ENCODE data around the gene KCTD16.
A peak's percentile ranks its signal among the peaks of the same experiment; 100 is the strongest.

Gene KCTD16

GRCh38 chr5:144356489-144356888 lies 185.8 kb downstream of the KCTD16 start:
- H3K27ac ChIP-seq (ENCODE audit: low read depth, low read length) = no peak overlapping the region
- H2BK15ac ChIP-seq (replicated peaks; ENCODE audit: low read depth) = no peak overlapping the region
- H4K8ac ChIP-seq (ENCODE audit: low read depth, low read length) = no peak overlapping the region
- no peaks in the 10 kb centered on the region for H3K36me3 ChIP-seq (ENCODE audit: control insufficient read depth, insufficient read depth, low read length)
- no peak overlapping the region for H3K4ac ChIP-seq (ENCODE audit: low read depth, low read length)
- H2BK120ac ChIP-seq (ENCODE audit: low read depth, low read length) = no peak overlapping the region
- WGBS (ENCODE audit: extremely low coverage, insufficient coverage, low lambda C conversion rate) = no CpG with 5 or more reads among the region's 1 CpG
- no peaks in the 10 kb centered on the region for H3K4me1 ChIP-seq (ENCODE audit: control insufficient read depth, low read depth, low read length)
- DNase-seq = peak; percentile 2
- no peak overlapping the region for H2BK5ac ChIP-seq (ENCODE audit: low read length)
- no peak overlapping the region for H3K56ac ChIP-seq (ENCODE audit: low read length)
- no peak overlapping the region for H3K9ac ChIP-seq (ENCODE audit: low read length)
- no peaks in the 10 kb centered on the region for H3K27me3 ChIP-seq (ENCODE audit: insufficient read depth, low read length, poor library complexity)
- H3K4me2 ChIP-seq (ENCODE audit: low read length) = no peak overlapping the region
- H3K79me1 ChIP-seq (ENCODE audit: low read length) = no peaks in the 10 kb centered on the region
- H3K18ac ChIP-seq (ENCODE audit: low read length) = no peak overlapping the region
- no peak overlapping the region for H2AK5ac ChIP-seq (ENCODE audit: low read length)
- H3K4me3 ChIP-seq (ENCODE audit: low read length) = no peak overlapping the region
- no peaks in the 10 kb centered on the region for H3K79me2 ChIP-seq (ENCODE audit: control insufficient read depth, insufficient read depth, low read length)
- H4K5ac ChIP-seq (ENCODE audit: low read length) = no peak overlapping the region
- H3K23ac ChIP-seq (ENCODE audit: low read length) = no peak overlapping the region

- no peaks in the 10 kb centered on the region for H3K79me2 ChIP-seq (ENCODE audit: control insufficient read depth, insufficient read depth, low read length)
- H3K18ac ChIP-seq (ENCODE audit: low read length) = no peak overlapping the region
- no peak overlapping the region for H3K27ac ChIP-seq (ENCODE audit: low read depth, low read length)
- no peak overlapping the region for H3K4ac ChIP-seq (ENCODE audit: low read depth, low read length)
- no peak overlapping the region for H2AK5ac ChIP-seq (ENCODE audit: low read length)
- H3K4me1 ChIP-seq (ENCODE audit: control insufficient read depth, low read depth, low read length) = peaks cover 2% of the 10 kb centered on the region
- no CpG with 5 or more reads among the region's 2 CpGs for WGBS (ENCODE audit: extremely low coverage, insufficient coverage, low lambda C conversion rate)
- H3K23ac ChIP-seq (ENCODE audit: low read length) = no peak overlapping the region
- H3K9ac ChIP-seq (ENCODE audit: low read length) = no peak overlapping the region
- no peak overlapping the region for H2BK5ac ChIP-seq (ENCODE audit: low read length)
- no peak overlapping the region for H2BK15ac ChIP-seq (replicated peaks; ENCODE audit: low read depth)
- H3K4me3 ChIP-seq (ENCODE audit: low read length) = no peak overlapping the region
- DNase-seq = no peak
- no peak overlapping the region for H2BK120ac ChIP-seq (ENCODE audit: low read depth, low read length)
- H4K8ac ChIP-seq (ENCODE audit: low read depth, low read length) = no peak overlapping the region
- no peak overlapping the region for H3K4me2 ChIP-seq (ENCODE audit: low read length)
- no peaks in the 10 kb centered on the region for H3K36me3 ChIP-seq (ENCODE audit: control insufficient read depth, insufficient read depth, low read length)
- no peaks in the 10 kb centered on the region for H3K79me1 ChIP-seq (ENCODE audit: low read length)
- no peak overlapping the region for H3K56ac ChIP-seq (ENCODE audit: low read length)
- H4K5ac ChIP-seq (ENCODE audit: low read length) = no peak overlapping the region
- H3K27me3 ChIP-seq (ENCODE audit: insufficient read depth, low read length, poor library complexity) = no peaks in the 10 kb centered on the region
These were observed 190.7 kb downstream of the KCTD16 start for GRCh38 chr5:144361406-144361805.

GRCh38 chr5:144365885-144366284 lies 195.2 kb downstream of the KCTD16 start:
- Histone ChIP-seq H2BK120ac (ENCODE audit: low read depth, low read length) (no peak overlapping the region), H3K4me3 (ENCODE audit: low read length) (no peak overlapping the region), H3K27me3 (ENCODE audit: insufficient read depth, low read length, poor library complexity) (no peaks in the 10 kb centered on the region), H3K4me1 (ENCODE audit: control insufficient read depth, low read depth, low read length) (peaks cover 2% of the 10 kb centered on the region), H2AK5ac (ENCODE audit: low read length) (no peak overlapping the region), H3K79me1 (ENCODE audit: low read length) (no peaks in the 10 kb centered on the region), H2BK15ac (replicated peaks; ENCODE audit: low read depth) (no peak overlapping the region), H3K27ac (ENCODE audit: low read depth, low read length) (no peak overlapping the region), H3K23ac (ENCODE audit: low read length) (no peak overlapping the region), H3K9ac (ENCODE audit: low read length) (no peak overlapping the region), H2BK5ac (ENCODE audit: low read length) (no peak overlapping the region), H4K5ac (ENCODE audit: low read length) (no peak overlapping the region), H3K56ac (ENCODE audit: low read length) (no peak overlapping the region), H4K8ac (ENCODE audit: low read depth, low read length) (no peak overlapping the region), H3K36me3 (ENCODE audit: control insufficient read depth, insufficient read depth, low read length) (no peaks in the 10 kb centered on the region), H3K4ac (ENCODE audit: low read depth, low read length) (no peak overlapping the region), H3K4me2 (ENCODE audit: low read length) (no peak overlapping the region), H3K79me2 (ENCODE audit: control insufficient read depth, insufficient read depth, low read length) (no peaks in the 10 kb centered on the region), H3K18ac (ENCODE audit: low read length) (no peak overlapping the region)
- no peak for DNase-seq

GRCh38 chr5:144367991-144368390 lies 197.3 kb downstream of the KCTD16 start:
- no peak for DNase-seq
- Histone ChIP-seq H3K27ac (ENCODE audit: low read depth, low read length) (no peak overlapping the region), H3K79me1 (ENCODE audit: low read length) (no peaks in the 10 kb centered on the region)

GRCh38 chr5:144368556-144368955 lies 197.9 kb downstream of the KCTD16 start:
- no peak overlapping the region for H4K8ac ChIP-seq (ENCODE audit: low read depth, low read length)
- H3K4me2 ChIP-seq (ENCODE audit: low read length) = no peak overlapping the region
- no peak overlapping the region for H3K23ac ChIP-seq (ENCODE audit: low read length)
- no peaks in the 10 kb centered on the region for H3K27me3 ChIP-seq (ENCODE audit: insufficient read depth, low read length, poor library complexity)
- no peaks in the 10 kb centered on the region for H3K79me1 ChIP-seq (ENCODE audit: low read length)
- no peaks in the 10 kb centered on the region for H3K4me1 ChIP-seq (ENCODE audit: control insufficient read depth, low read depth, low read length)
- H2BK120ac ChIP-seq (ENCODE audit: low read depth, low read length) = no peak overlapping the region
- WGBS (ENCODE audit: extremely low coverage, insufficient coverage, low lambda C conversion rate) = no CpG with 5 or more reads among the region's 4 CpGs
- DNase-seq = no peak
- H2AK5ac ChIP-seq (ENCODE audit: low read length) = no peak overlapping the region
- no peak overlapping the region for H3K4ac ChIP-seq (ENCODE audit: low read depth, low read length)
- no peak overlapping the region for H3K27ac ChIP-seq (ENCODE audit: low read depth, low read length)
- H2BK5ac ChIP-seq (ENCODE audit: low read length) = no peak overlapping the region
- H3K4me3 ChIP-seq (ENCODE audit: low read length) = no peak overlapping the region
- H3K9ac ChIP-seq (ENCODE audit: low read length) = no peak overlapping the region
- no peak overlapping the region for H2BK15ac ChIP-seq (replicated peaks; ENCODE audit: low read depth)
- H3K79me2 ChIP-seq (ENCODE audit: control insufficient read depth, insufficient read depth, low read length) = no peaks in the 10 kb centered on the region
- no peak overlapping the region for H3K56ac ChIP-seq (ENCODE audit: low read length)
- H3K18ac ChIP-seq (ENCODE audit: low read length) = no peak overlapping the region
- H4K5ac ChIP-seq (ENCODE audit: low read length) = no peak overlapping the region
- no peaks in the 10 kb centered on the region for H3K36me3 ChIP-seq (ENCODE audit: control insufficient read depth, insufficient read depth, low read length)

More at GRCh38 chr5:144367991-144368390, 197.3 kb downstream of the KCTD16 start:
- Histone ChIP-seq H2BK15ac (replicated peaks; ENCODE audit: low read depth) (no peak overlapping the region), H2BK5ac (ENCODE audit: low read length) (no peak overlapping the region), H2AK5ac (ENCODE audit: low read length) (no peak overlapping the region), H3K9ac (ENCODE audit: low read length) (no peak overlapping the region), H3K4ac (ENCODE audit: low read depth, low read length) (no peak overlapping the region), H4K8ac (ENCODE audit: low read depth, low read length) (no peak overlapping the region), H3K23ac (ENCODE audit: low read length) (no peak overlapping the region), H3K56ac (ENCODE audit: low read length) (no peak overlapping the region), H3K4me1 (ENCODE audit: control insufficient read depth, low read depth, low read length) (no peaks in the 10 kb centered on the region), H2BK120ac (ENCODE audit: low read depth, low read length) (no peak overlapping the region), H3K4me3 (ENCODE audit: low read length) (no peak overlapping the region), H3K18ac (ENCODE audit: low read length) (no peak overlapping the region), H4K5ac (ENCODE audit: low read length) (no peak overlapping the region), H3K36me3 (ENCODE audit: control insufficient read depth, insufficient read depth, low read length) (no peaks in the 10 kb centered on the region), H3K79me2 (ENCODE audit: control insufficient read depth, insufficient read depth, low read length) (no peaks in the 10 kb centered on the region), H3K27me3 (ENCODE audit: insufficient read depth, low read length, poor library complexity) (no peaks in the 10 kb centered on the region), H3K4me2 (ENCODE audit: low read length) (no peak overlapping the region)
- WGBS (ENCODE audit: extremely low coverage, insufficient coverage, low lambda C conversion rate) = no CpG with 5 or more reads among the region's 3 CpGs

GRCh38 chr5:144369006-144369405 lies 198.3 kb downstream of the KCTD16 start:
- no peak overlapping the region for H4K5ac ChIP-seq (ENCODE audit: low read length)
- H3K79me1 ChIP-seq (ENCODE audit: low read length) = no peaks in the 10 kb centered on the region
- no peak overlapping the region for H3K4me2 ChIP-seq (ENCODE audit: low read length)
- WGBS (ENCODE audit: extremely low coverage, insufficient coverage, low lambda C conversion rate) = no CpG with 5 or more reads among the region's 4 CpGs
- no peak for DNase-seq
- no peaks in the 10 kb centered on the region for H3K79me2 ChIP-seq (ENCODE audit: control insufficient read depth, insufficient read depth, low read length)
- H4K8ac ChIP-seq (ENCODE audit: low read depth, low read length) = no peak overlapping the region
- no peak overlapping the region for H3K4ac ChIP-seq (ENCODE audit: low read depth, low read length)
- no peak overlapping the region for H2BK15ac ChIP-seq (replicated peaks; ENCODE audit: low read depth)
- H3K9ac ChIP-seq (ENCODE audit: low read length) = no peak overlapping the region
- H3K23ac ChIP-seq (ENCODE audit: low read length) = no peak overlapping the region
- no peaks in the 10 kb centered on the region for H3K36me3 ChIP-seq (ENCODE audit: control insufficient read depth, insufficient read depth, low read length)
- H3K4me3 ChIP-seq (ENCODE audit: low read length) = no peak overlapping the region
- H3K18ac ChIP-seq (ENCODE audit: low read length) = no peak overlapping the region
- H3K27me3 ChIP-seq (ENCODE audit: insufficient read depth, low read length, poor library complexity) = no peaks in the 10 kb centered on the region
- H2BK120ac ChIP-seq (ENCODE audit: low read depth, low read length) = no peak overlapping the region
- H3K27ac ChIP-seq (ENCODE audit: low read depth, low read length) = no peak overlapping the region
- no peaks in the 10 kb centered on the region for H3K4me1 ChIP-seq (ENCODE audit: control insufficient read depth, low read depth, low read length)
- no peak overlapping the region for H2AK5ac ChIP-seq (ENCODE audit: low read length)
- no peak overlapping the region for H2BK5ac ChIP-seq (ENCODE audit: low read length)
- no peak overlapping the region for H3K56ac ChIP-seq (ENCODE audit: low read length)

Measured in mesendoderm (in vitro differentiated cells).